Measurements from ENCODE around the gene POLR1E.

The POLR1E gene

GRCh38 chr9:37485389-37486255 is at the start of gene POLR1E:
Gene POLR1E, plus strand, starts transcription at chr9:37485948. Its CDS starts 100 bp downstream, at chr9:37486048.
- peak; percentile 29 for DNase-seq

- DNase-seq: no peak
Measured at GRCh38 chr9:37436540-37436939, 49.2 kb upstream of the POLR1E start.

- no peak for DNase-seq
Measured at GRCh38 chr9:37437010-37437409, 48.7 kb upstream of the POLR1E start.

DNA sequence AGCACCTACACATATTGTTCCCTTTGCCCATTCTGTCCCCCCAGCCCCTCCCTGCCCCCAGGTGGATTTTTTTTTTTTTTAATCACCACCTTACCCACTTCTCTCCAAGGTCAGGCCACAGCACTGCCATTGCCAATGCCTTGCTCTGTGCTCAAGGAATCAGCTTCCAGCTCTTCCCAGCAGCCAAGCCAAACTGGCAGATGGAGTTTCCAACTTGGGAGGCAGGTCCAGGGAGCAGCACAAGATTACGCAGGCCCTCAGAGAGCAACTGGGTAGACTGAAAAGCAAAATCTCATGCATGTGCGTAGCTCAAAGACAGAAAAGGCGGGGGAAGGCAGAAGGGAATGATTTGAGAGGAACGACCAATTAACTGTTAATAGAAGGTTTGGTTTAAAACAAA is 48.1 kb upstream of the POLR1E start:
- DNase-seq: no peak

- no peak for DNase-seq
Measured at GRCh38 chr9:37438359-37438758, 47.4 kb upstream of the POLR1E start.

DNA sequence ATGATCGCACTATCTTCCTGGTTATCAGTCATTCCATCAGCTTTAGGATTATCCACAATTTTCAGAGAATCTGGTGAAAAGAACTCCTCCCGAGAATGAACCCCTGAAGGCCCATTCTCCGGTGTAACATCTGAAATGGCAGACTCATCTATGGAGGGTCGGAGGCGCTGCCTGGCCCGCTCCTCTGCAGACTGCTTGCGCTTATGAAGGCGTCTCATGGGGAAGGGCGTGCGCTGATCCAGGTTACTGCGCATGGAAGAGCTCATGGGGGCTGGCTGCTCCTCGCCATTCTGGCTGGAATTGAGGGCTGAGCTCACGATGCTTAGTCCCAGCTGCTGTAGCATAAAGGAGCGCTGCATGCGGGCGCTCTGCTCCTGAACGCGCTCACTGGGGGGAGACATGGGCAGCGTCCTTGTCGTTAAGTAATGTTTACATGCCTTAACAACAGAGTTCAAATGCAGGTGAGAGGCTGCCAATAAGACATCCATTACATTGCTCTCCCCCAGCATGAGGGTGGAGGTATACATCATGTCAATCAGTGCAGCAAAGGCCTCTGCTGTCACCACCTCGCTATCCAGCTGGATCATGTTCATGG is 43.9 kb upstream of the POLR1E start:
- DNase-seq: no peak

- no peak for DNase-seq
Measured at GRCh38 chr9:37442556-37442955, 43.2 kb upstream of the POLR1E start.

GRCh38 chr9:37443566-37443965 is 42.2 kb upstream of the POLR1E start:
- no peak for DNase-seq

GRCh38 chr9:37444890-37445289 is 40.9 kb upstream of the POLR1E start:
- no peak for DNase-seq

DNA sequence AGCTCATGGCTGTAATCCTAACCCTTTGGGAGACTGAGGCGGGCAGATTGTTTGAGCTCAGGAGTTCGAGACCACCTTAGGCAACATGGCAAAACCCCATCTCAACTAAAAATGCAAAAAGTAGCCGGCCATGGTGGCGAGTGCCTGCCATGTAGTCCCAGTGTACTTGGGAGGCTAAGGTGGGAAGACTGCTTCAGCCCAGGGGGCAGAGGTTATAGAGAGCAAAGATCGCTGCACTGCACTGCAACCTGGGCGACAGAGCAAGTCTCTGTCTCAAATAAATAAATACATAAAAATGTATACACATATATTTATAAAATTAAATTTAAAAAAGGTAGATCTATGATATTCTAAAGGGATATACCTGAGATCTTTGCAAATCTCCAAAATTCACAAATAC is 39.9 kb upstream of the POLR1E start:
- DNase-seq: no peak

DNA sequence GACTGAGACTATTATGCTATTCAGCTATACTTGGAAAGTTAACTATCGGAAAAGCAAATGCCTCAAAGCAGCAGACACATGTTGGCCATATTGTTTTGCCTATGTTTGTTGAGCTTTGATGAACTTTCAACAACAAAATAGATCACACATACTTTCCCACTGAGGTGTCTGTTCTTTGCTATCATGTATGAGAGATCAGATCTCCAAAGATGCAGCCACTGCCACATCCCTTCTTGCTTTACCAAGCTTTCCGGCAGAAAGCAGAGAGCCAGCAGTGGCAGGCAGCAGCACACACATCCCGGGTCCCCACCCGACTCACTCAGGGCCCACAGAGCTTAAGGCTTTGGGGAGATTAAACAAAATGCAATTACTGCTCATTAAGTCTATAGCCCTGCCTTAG is 39.3 kb upstream of the POLR1E start:
- no peak for DNase-seq

DNA sequence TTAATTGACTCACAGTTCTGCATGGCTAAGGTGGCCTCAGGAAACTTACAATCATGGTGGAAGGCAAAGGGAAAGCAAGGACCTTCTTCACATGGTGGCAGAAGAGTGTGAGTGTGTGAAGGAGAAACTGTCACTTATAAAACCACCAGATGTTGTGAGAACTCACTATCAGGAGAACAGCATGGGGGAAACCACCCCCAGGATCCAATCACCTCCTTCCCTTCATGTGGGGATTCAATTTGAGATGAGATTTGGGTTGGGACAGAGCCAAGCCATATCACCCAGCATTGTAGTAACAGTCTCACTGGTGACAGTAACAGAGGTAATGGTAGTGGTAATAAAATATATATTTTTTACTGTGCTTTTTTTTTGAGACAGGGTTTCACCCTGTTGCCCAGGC is 38.6 kb upstream of the POLR1E start:
- no peak for DNase-seq

GRCh38 chr9:37449862-37450632 is 35.7 kb upstream of the POLR1E start:
- no peak for DNase-seq

- DNase-seq: no peak
Measured at GRCh38 chr9:37451628-37452027, 34.1 kb upstream of the POLR1E start.

DNA sequence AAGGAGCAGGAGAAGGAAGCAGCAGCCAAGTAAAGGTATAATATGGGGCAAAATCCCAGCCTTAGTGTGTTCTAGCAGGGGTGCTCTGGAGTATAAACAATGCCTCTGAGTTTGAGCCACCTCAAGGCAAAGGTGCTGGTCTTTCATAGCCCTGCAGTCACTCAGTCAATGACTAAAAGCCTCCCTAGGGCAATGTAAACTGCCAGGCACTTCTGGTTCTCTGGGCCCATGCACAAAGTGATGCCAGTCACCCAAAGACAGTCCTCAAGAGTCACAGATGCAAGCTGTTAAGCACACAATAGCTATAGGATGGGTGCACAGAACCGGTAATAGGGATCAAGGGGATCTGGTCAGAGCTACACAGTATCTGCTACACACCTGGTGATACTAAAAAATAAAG is 33.1 kb upstream of the POLR1E start:
- DNase-seq: no peak

- no peak for DNase-seq
Measured at GRCh38 chr9:37453827-37454226, 31.9 kb upstream of the POLR1E start.

DNA sequence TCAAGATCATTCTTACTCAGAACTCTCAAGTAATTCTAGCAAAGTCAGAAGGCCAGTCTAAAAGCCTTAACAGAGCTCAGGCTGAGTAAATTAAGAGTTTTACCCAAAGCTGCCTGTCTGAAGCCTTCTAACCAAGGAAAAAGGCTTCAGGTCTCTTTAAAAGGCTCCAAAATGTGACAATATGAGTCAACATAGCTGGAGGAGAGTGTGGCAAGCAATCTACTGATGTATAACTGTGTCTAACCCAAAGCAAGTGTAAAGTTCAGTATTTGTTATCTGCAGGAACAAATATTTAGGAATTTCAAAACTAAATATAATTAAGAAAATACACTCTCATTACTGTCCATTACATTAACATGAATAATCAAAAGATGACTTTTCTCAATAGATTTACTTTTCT is 31.5 kb upstream of the POLR1E start:
- no peak for DNase-seq

GRCh38 chr9:37455884-37456647 is 29.7 kb upstream of the POLR1E start:
- no peak for DNase-seq

- DNase-seq: no peak
Measured at GRCh38 chr9:37456817-37457216, 28.9 kb upstream of the POLR1E start.

DNA sequence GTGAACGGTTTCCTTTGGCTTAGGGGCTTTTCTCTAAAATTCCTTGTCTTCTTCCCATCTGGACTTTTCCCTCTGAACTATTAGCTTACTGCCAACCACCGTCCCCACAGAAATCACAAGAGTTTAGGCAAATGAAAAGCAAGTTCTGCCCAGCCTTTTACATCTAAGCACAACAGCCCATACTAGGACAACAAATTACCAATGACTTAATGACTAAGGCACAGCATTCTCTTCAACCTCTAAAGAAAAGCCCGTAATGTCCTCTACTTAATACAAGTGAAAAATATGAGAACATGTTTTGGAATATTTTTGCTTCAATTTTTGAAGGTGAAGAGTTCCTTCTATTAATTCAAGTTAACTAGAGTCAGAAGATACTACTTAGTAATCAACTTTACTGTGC is 21.7 kb upstream of the POLR1E start:
- no peak for DNase-seq

DNA sequence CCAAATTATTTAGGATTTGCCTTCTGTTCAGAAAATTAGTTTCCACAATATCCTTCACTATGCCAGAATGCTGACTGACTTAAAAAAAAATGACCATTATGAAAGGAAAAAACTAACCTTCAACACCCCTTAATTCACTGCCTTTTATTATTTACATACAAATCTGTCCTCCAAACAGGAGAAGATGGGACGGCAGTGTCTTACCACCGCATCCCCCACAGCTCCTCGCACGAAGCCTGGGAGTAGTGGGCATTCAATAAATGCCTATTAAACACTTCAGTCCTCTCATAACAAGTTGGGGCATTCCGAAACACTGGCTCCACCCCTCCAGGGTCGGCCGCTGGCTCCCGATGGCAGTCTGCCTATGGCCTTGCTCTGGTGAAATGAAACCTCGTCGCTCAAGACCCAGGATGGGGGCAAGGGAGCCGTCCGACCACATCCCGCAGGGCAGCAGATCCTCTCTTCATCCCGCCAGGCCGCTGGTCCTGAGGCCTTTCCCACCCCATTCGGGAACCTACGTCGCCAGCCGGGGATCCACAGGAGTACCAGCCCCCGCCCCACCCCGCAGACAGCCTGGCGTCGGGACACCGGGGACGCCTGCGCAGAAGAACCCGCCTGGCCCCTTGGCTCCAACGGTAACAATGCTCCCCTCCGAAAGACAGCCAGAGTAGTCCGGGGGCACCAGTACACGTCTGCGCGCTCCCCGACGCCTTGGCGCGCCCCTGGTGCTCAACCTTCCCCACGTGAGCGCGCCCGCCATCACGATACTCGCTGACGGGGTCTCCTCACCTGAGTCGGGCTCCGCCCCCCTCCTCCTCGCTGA is 21.1 kb upstream of the POLR1E start:
- DNase-seq: no peak
